SU-DHL-6 (cell line): Measurements from ENCODE around the gene UBFD1.

Experiments used
- CTCF ChIP-seq: fragments of 200-600 bp; sonication (generic); IDR thresholded peaks from one replicate; pipeline ENCODE4 v1.5.1; 2017; ENCODE audit warnings: antibody characterized with exemption, mild to moderate bottlenecking, low read length, moderate library complexity; ENCODE audit not compliant: insufficient read depth, poor library complexity, severe bottlenecking
- EZH2phosphoT487 ChIP-seq: fragments of 200-600 bp; sonication (generic), shearing (Covaris generic); conservative IDR thresholded peaks from 2 replicates; pipeline ENCODE4 v1.6.1; 2018; ENCODE audit warnings: mild to moderate bottlenecking, antibody characterized with exemption, low read length, moderate library complexity, mixed read lengths

- TF ChIP-seq EZH2phosphoT487: no peak
- TF ChIP-seq CTCF: no peak
These were observed 48.1 kb upstream of the UBFD1 start for GRCh38 chr16:23509441-23509754.
